ENCODE results near the gene CD52. TPM values are rescaled to one million over a fixed set of nuclear protein-coding genes. Genes with fewer than 3 reads are reported as not detected.
A peak's percentile ranks its signal among the peaks of the same experiment; 100 is the strongest.

CD52 gene
- total and polyA plus RNA-seq, 11 donors = 1.6 to 89.9 (median 6.5) TPM; not detected in 1

DNA sequence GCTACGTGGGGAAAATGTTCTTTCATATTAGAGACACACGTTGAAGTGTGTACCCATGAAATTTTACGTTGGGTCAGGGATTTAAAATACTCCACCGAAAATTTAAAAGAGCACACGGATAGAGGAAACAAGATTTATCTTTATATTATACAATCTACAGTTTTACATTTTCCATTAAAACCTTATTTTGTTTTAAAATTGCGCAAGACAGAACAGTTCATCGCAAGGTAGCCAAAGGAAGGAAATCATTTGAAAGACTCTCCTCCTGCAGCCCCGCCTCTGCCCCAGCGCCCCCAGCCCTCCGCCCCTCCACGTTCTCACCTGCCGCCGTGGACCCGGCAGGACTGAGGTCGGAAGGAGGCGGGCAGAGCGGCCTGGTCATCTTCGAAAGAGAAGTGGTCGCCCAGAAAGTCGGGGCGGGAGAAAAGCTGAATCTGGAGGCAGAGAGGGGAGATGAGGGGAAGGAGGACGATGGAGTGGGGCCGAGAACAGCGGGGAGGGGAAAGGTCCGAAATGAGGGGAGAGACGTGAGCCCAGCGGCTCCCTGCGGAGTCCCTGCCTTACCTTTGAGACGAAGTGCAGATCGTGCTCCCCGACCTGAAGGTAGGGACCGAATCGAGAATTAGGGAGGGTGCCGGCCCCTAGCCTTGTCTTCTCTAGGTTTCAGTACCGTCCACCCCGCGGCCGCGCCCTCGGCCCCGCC lies 18.2 kb downstream of the CD52 start:
- Histone ChIP-seq H3K4me3 (peak overlapping the region; percentile 3 to 63 (median 47)), H3K9me3 (no peaks in the 10 kb centered on the region), H3K27ac (no peak overlapping the region), H3K4me1 (peaks cover 0 to 17% (median 10%) of the 10 kb centered on the region in 12 donors), H3K36me3 (no peaks in the 10 kb centered on the region), H3K27me3 (peaks cover 0 to 53% (median 24%) of the 10 kb centered on the region in 9 donors)
- intact Hi-C loops (cut with DNase I) = no loop called here
- no peak for ATAC-seq
- DNase-seq = no peak
- 4 to 6% (median 5%) methylated on average over 38 to 41 of the region's 41 CpGs for WGBS, 4 donors
- no peak for TF ChIP-seq POLR2A (IDR thresholded peaks at IDR 0.05)
- TF ChIP-seq, protein P1, sequence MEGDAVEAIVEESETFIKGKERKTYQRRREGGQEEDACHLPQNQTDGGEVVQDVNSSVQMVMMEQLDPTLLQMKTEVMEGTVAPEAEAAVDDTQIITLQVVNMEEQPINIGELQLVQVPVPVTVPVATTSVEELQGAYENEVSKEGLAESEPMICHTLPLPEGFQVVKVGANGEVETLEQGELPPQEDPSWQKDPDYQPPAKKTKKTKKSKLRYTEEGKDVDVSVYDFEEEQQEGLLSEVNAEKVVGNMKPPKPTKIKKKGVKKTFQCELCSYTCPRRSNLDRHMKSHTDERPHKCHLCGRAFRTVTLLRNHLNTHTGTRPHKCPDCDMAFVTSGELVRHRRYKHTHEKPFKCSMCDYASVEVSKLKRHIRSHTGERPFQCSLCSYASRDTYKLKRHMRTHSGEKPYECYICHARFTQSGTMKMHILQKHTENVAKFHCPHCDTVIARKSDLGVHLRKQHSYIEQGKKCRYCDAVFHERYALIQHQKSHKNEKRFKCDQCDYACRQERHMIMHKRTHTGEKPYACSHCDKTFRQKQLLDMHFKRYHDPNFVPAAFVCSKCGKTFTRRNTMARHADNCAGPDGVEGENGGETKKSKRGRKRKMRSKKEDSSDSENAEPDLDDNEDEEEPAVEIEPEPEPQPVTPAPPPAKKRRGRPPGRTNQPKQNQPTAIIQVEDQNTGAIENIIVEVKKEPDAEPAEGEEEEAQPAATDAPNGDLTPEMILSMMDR (IDR thresholded peaks at IDR 0.05) = no peak

- H3K4me3 ChIP-seq = peak overlapping the region; percentile 3 to 63 (median 47)
- TF ChIP-seq POLR2A (IDR thresholded peaks at IDR 0.05) = no peak
- TF ChIP-seq, protein P1 (IDR thresholded peaks at IDR 0.05) = no peak
- no peak overlapping the region for H3K27ac ChIP-seq
- no peaks in the 10 kb centered on the region for H3K36me3 ChIP-seq
- peaks cover 0 to 17% (median 10%) of the 10 kb centered on the region in 12 donors for H3K4me1 ChIP-seq
- intact Hi-C loops (cut with DNase I) = no loop called here
- DNase-seq (peak; percentile 44 to 88 (median 56)), ATAC-seq (peak in 3 of 4 donors; percentile 73 to 82 (median 81))
- no peaks in the 10 kb centered on the region for H3K9me3 ChIP-seq
- WGBS, 4 donors = 10 to 47% (median 12%) methylated on average over 9 to 52 of the region's 52 CpGs
- H3K27me3 ChIP-seq = peaks cover 0 to 46% (median 24%) of the 10 kb centered on the region in 9 donors
Observed at GRCh38 chr1:26336477-26337205, 18.9 kb downstream of the CD52 start.

DNA sequence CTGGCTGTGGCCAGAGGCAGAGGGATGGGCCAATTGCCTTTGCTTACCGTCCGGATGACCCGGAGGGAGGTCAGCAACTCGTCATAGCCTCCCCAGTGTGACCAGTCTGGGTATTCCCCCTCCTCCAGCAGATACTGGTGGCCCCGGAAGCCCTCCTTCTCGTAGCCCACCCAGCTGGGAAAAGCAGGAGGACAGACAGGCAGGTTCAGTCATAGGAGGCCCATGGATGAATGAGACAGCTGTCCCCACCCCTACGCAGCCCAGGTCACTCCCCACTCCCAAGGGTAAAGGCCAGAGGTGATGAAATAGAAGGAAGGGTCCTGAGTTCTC lies 19.4 kb downstream of the CD52 start:
- intact Hi-C loops (cut with DNase I) = no loop called here
- DNase-seq (no peak), ATAC-seq (peak in 1 of 4 donors; percentile 18)
- no peaks in the 10 kb centered on the region for H3K36me3 ChIP-seq
- H3K9me3 ChIP-seq = no peaks in the 10 kb centered on the region
- TF ChIP-seq, protein P1 (IDR thresholded peaks at IDR 0.05) = no peak
- no peak for TF ChIP-seq POLR2A (IDR thresholded peaks at IDR 0.05)
- peaks cover 0 to 41% (median 24%) of the 10 kb centered on the region in 9 donors for H3K27me3 ChIP-seq
- 80 to 92% (median 89%) methylated on average over 7 of the region's 7 CpGs for WGBS, 4 donors
- no peak overlapping the region for H3K4me3 ChIP-seq
- no peak overlapping the region for H3K27ac ChIP-seq
- peaks cover 0 to 17% (median 10%) of the 10 kb centered on the region in 12 donors for H3K4me1 ChIP-seq

GRCh38 chr1:26337625-26338024 lies 19.9 kb downstream of the CD52 start:
- peaks cover 0 to 38% (median 21%) of the 10 kb centered on the region in 9 donors for H3K27me3 ChIP-seq
- DNase-seq (no peak), ATAC-seq (no peak)
- no peak overlapping the region for H3K4me3 ChIP-seq
- H3K27ac ChIP-seq = no peak overlapping the region
- TF ChIP-seq, protein P1 (IDR thresholded peaks at IDR 0.05) = no peak
- TF ChIP-seq POLR2A (IDR thresholded peaks at IDR 0.05) = no peak
- no peaks in the 10 kb centered on the region for H3K36me3 ChIP-seq
- intact Hi-C loops (cut with DNase I) = no loop called here
- 68 to 79% (median 73%) methylated on average over 3 to 4 of the region's 4 CpGs for WGBS, 4 donors
- no peaks in the 10 kb centered on the region for H3K9me3 ChIP-seq
- H3K4me1 ChIP-seq = peaks cover 0 to 17% (median 10%) of the 10 kb centered on the region in 12 donors
